Activated T-cell treated with anti-CD3 and anti-CD28 coated beads, Interleukin-2, amount 50 U/mL, for 48 hours (primary cell): ENCODE results near the gene TTC39B.
"Not testable (repeated sequence)": the region's sequence is repeated elsewhere in the genome, so short reads cannot be mapped to it uniquely, and the experiment has no call there.

ENCODE experiments used
- DNase-seq, 2 experiments: peaks; one replicate each; pipeline ENCODE4 v3.0.0-alpha.2; 2020

Gene TTC39B

DNA sequence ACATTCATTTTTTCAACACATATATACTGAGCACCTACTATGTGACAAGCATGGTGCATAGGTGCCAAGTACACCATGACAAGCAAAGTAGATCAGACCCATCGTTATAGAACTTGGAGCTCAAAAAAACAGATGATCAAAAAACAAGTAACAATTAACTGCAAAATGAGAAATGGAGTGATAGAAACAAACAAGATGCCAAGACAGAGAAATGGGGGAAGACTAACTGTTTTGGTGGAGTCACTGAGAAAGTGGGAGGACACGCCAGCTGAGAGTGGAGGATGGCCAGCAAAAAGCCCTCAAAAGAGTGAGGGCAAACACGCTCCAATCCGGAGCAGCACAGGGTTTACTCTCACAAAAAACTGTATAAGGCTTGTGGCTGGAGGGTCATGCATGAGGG lies 50.6 kb downstream of the TTC39B start:
- DNase-seq = no peak

DNA sequence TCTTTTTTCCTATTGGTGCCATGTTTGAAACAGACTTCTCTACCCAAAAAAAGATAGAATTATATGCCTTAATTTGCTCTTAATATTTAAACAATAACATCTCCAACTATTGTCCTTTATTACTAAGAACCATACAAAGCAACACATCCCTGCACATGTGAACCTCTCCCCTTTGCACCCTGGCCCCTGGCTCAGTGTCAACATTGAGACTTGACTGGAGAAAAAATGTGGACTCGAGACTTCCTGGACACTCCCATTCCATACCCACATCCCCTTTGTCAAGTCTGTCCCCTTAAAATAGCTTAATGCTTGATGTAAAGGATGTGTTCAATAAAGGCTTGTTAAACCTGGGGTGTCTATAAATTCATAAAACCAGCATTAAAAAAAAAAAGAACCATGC lies 53.2 kb downstream of the TTC39B start:
- DNase-seq = no peak

- DNase-seq = no peak
Measured at GRCh38 chr9:15253197-15253596, 53.8 kb downstream of the TTC39B start.

- DNase-seq = no peak
Measured at GRCh38 chr9:15249981-15250380, 57.0 kb downstream of the TTC39B start.

- DNase-seq = no peak
Measured at GRCh38 chr9:15249042-15249818, 57.8 kb downstream of the TTC39B start.

- no peak for DNase-seq
Measured at GRCh38 chr9:15248621-15249020, 58.4 kb downstream of the TTC39B start.

DNA sequence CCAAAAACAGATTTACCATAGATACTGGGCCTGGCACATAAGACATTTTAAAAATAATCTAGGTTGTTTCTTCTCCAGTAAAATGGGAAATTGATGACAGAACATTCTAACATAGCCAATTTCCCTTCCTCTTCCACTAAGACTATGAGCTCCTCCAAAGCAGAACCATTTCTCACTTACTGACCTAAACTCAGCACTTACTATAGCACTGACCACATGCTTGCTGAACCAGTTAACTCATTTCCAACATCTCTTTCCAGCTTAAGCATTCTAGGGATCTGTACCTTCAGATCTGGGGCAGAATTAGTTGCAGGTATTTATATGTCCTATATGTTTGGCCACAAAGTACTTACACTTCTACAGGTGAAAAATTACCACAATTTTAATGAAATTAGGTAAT lies 58.9 kb downstream of the TTC39B start:
- DNase-seq = no peak

GRCh38 chr9:15246708-15247107 lies 60.3 kb downstream of the TTC39B start:
- DNase-seq = no peak

- DNase-seq = no peak
Measured at GRCh38 chr9:15246243-15246642, 60.8 kb downstream of the TTC39B start.

- no peak for DNase-seq
Measured at GRCh38 chr9:15244001-15244441, 63.0 kb downstream of the TTC39B start.

- no peak for DNase-seq
Measured at GRCh38 chr9:15243081-15243480, 63.9 kb downstream of the TTC39B start.

GRCh38 chr9:15240927-15241326 lies 66.1 kb downstream of the TTC39B start:
- no peak for DNase-seq

- no peak for DNase-seq
Measured at GRCh38 chr9:15239816-15240215, 67.2 kb downstream of the TTC39B start.

GRCh38 chr9:15238646-15239045 lies 68.4 kb downstream of the TTC39B start:
- DNase-seq = no peak

DNA sequence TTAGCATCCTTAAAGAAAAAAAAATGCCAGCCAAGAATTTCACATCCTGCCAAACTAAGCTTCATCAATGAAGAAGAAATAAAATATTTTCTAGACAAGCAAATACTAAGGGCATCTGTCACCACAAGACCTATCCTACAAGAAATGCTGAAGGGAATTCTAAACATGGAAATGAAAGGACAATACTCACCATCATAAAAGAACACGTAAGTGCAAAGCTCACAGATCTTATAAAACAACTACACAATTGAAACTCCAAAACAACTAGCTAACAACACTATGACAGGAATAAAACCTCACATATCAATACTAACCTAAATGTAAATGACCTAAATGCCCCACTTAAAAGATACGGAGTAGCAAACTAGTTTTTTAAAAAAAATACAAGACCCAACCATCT lies 71.4 kb downstream of the TTC39B start:
- DNase-seq = no peak

GRCh38 chr9:15233941-15234490 lies 73.0 kb downstream of the TTC39B start:
- DNase-seq = not testable (repeated sequence)

DNA sequence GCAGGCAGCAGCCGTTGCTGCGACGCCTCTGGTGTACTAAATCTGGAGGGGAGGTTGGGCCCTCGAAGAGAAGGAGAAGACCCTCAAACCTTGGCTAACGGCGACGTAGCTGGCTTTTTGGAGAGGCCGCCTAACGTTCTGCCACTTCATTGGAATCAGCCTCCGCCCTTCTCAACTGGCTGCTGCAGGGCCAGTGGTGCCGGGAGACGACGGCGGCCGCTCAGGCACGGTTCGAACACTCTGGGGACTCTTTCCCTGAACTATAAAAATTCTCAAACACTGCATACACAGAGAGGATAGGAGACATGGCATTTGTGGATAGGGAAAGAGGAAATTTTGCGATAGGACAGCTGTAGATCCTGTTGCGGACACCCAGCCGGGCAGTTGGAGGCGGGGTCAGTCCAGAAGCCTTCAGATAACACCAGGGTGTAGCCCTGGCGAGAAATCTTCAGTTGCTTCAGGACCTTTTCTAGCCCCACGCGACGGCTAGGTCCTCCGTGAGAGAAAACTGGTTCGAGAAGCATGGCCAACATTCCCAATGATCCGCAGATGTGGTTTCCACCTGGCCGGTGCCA lies 74.2 kb downstream of the TTC39B start:
- not testable (repeated sequence) for DNase-seq

GRCh38 chr9:15231788-15232635 lies 75.0 kb downstream of the TTC39B start:
- peak; percentile 37 to 49 for DNase-seq

DNA sequence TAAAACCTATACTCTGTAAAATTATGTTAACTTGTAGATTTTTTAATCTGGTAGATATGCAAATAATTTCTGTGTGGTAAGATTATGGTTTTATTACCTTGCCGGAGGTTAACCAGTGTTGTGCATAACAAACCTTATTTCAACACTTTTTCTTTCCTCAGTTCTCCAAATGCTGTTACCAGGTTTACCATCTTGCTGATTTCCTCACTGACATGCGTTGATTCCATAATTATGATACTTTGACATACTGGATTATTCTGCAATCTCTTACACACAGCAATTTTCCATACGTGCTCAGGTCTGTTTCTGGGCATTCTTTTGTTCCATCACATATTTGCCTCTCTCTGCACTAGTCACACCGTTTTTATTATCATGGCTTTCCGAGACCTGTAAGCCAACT lies 77.6 kb downstream of the TTC39B start:
- no peak for DNase-seq

DNA sequence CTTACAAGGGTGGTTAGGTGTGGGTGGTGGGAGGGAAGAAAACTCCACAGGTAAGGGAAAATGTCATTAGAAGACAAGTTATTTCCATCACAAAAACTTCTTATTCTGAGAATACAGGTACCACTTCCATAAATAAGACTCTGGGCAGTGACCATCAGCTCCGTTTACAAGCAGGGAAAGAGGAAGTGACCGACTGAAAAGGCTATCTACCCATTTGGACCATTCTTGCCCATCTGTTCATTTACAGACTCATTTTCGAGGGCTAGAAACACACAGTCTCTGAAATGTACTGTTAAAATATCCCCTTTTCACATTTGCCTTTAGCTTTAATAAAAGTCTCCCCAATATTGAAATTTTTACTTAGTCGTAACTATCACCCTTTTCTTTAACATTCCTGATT lies 79.5 kb downstream of the TTC39B start:
- no peak for DNase-seq

- no peak for DNase-seq
Measured at GRCh38 chr9:15225564-15226126, 81.4 kb downstream of the TTC39B start.

DNA sequence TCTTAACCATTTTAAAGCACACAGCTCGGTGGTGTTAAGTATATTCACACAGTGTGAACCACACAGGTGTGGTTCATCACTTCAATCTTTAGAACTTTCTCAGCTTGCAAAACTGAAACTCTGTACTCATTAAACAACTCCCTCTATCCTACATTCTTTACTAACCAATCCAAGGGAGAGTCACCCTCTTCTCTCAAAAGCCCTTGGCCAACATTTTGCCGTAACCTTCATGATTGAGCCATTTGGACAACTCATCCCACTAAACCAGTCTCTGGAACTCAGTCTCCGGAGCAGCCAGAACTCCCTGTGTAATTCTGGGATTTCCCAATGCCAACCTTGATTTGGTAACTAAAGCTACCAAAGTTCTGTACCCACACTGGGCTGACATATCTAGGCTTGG lies 84.7 kb downstream of the TTC39B start:
- DNase-seq = no peak

GRCh38 chr9:15221746-15222145 lies 85.3 kb downstream of the TTC39B start:
- DNase-seq = no peak
